ENCODE data around the gene MAP3K14. TPM values are rescaled to one million over a fixed set of nuclear protein-coding genes. Genes with fewer than 3 reads are reported as not detected.

The MAP3K14 gene
- total RNA-seq, 1 donor from 2014 or later = 9.8 TPM

- no peaks in the 10 kb centered on the region for H3K9me3 Mint-ChIP-seq
- no peaks in the 10 kb centered on the region for H3K27me3 Mint-ChIP-seq (ENCODE audit: low read depth)
- H3K4me3 Mint-ChIP-seq = no peak overlapping the region
- H3K36me3 Mint-ChIP-seq = no peaks in the 10 kb centered on the region
- peak overlapping the region; percentile 43 for H3K27ac Mint-ChIP-seq
- DNase-seq (ENCODE audit: low spot score in 2 of 2, unreplicated experiment in 2 of 2) = no peak
- TF ChIP-seq, protein P1, sequence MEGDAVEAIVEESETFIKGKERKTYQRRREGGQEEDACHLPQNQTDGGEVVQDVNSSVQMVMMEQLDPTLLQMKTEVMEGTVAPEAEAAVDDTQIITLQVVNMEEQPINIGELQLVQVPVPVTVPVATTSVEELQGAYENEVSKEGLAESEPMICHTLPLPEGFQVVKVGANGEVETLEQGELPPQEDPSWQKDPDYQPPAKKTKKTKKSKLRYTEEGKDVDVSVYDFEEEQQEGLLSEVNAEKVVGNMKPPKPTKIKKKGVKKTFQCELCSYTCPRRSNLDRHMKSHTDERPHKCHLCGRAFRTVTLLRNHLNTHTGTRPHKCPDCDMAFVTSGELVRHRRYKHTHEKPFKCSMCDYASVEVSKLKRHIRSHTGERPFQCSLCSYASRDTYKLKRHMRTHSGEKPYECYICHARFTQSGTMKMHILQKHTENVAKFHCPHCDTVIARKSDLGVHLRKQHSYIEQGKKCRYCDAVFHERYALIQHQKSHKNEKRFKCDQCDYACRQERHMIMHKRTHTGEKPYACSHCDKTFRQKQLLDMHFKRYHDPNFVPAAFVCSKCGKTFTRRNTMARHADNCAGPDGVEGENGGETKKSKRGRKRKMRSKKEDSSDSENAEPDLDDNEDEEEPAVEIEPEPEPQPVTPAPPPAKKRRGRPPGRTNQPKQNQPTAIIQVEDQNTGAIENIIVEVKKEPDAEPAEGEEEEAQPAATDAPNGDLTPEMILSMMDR (IDR thresholded peaks at IDR 0.05; ENCODE audit: unreplicated experiment) = no peak
- peaks cover 55% of the 10 kb centered on the region for H3K4me1 Mint-ChIP-seq
These were observed 1.9 kb upstream of the MAP3K14 start for GRCh38 chr17:45318561-45319230.

DNA sequence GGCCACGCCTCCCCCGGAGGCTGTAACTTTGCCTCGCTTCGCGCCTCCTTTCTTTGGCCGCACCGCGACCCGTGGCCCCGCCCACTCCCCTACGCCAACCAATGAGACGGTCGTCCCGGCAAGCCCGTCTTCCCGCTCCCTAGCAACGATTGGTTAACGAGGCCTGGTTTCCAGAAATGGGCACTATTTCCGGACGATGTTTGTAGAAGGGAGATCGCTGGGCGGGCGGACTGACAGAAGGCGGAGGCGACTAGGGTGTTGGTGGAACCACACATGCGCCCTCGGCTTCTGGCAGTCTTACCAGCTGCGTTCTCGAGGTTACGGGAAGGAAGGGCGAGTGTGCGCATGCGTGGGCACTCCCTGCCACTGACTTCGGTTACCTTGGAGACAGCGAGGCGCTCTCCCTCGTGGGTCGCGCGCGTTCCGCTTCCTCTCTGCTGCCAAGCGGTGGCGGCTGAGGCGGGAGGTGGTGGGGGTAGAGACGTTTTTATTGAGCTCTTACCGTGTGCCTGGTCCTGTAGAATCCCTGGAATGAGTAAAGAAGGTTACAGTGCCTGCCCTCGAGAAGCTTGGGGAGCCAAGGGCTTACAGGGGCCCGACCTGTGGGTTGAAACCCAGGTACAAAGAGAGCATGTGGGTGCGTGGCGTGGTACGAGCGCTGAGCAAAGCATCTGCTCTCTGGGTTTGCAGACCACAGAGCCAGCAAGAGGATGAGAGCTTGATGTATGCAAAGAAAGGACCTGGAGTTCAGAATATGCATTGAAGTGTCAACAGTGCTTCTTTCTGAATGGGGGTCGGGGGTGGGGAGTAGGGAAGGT lies 500 bp upstream of the MAP3K14 start:
- H3K4me3 Mint-ChIP-seq = peak overlapping the region; percentile 82
- no peaks in the 10 kb centered on the region for H3K27me3 Mint-ChIP-seq (ENCODE audit: low read depth)
- TF ChIP-seq, protein P1 (IDR thresholded peaks at IDR 0.05; ENCODE audit: unreplicated experiment) = no peak
- peak; percentile 99 to 100 for DNase-seq (ENCODE audit: low spot score in 2 of 2, unreplicated experiment in 2 of 2)
- H3K27ac Mint-ChIP-seq = peak overlapping the region; percentile 98
- H3K4me1 Mint-ChIP-seq = peaks cover 66% of the 10 kb centered on the region
- no peaks in the 10 kb centered on the region for H3K36me3 Mint-ChIP-seq
- no peaks in the 10 kb centered on the region for H3K9me3 Mint-ChIP-seq

DNA sequence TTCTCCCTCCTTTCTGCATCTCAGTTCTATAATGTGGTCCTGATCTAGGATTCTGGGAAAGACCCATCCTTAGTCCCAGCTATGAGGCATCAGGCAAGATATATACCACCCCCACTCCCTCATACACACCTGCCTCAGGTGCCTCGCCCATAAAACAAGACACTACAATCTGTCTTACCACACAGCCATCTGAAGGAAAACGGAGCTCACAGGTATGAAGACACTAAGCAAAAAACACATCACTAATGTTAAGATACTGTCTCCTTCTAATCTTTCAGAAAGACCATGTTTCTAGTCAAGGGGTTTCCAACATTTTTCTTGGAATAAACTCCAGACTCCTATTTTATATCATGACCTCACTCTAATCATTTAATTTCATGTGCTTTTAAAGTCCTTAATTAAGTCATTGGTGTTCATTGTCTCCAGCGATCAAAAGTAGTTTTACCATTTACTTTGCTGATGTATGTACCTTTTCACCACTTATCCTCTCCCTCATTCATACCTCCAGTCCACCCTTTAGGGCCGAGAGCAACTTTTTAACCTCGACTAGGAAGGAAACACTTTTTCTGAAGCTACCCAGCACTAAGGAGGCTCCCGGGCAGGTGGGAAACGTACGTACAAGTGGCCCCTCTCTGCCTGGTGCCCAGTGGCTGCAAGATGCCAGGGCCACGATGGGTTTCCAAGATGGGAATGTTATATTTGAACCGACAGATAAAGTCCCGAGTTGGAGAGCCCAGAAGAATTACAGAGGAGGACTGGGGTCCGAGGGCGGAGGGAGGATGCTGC lies 979 bp downstream of the MAP3K14 start:
- Mint-ChIP-seq H3K4me3 (peak overlapping the region; percentile 85), H3K36me3 (no peaks in the 10 kb centered on the region), H3K27ac (peak overlapping the region; percentile 87), H3K27me3 (ENCODE audit: low read depth) (no peaks in the 10 kb centered on the region), H3K4me1 (peaks cover 68% of the 10 kb centered on the region), H3K9me3 (no peaks in the 10 kb centered on the region)
- TF ChIP-seq, protein P1 (IDR thresholded peaks at IDR 0.05; ENCODE audit: unreplicated experiment) = no peak
- DNase-seq (ENCODE audit: low spot score in 2 of 2, unreplicated experiment in 2 of 2) = no peak

DNA sequence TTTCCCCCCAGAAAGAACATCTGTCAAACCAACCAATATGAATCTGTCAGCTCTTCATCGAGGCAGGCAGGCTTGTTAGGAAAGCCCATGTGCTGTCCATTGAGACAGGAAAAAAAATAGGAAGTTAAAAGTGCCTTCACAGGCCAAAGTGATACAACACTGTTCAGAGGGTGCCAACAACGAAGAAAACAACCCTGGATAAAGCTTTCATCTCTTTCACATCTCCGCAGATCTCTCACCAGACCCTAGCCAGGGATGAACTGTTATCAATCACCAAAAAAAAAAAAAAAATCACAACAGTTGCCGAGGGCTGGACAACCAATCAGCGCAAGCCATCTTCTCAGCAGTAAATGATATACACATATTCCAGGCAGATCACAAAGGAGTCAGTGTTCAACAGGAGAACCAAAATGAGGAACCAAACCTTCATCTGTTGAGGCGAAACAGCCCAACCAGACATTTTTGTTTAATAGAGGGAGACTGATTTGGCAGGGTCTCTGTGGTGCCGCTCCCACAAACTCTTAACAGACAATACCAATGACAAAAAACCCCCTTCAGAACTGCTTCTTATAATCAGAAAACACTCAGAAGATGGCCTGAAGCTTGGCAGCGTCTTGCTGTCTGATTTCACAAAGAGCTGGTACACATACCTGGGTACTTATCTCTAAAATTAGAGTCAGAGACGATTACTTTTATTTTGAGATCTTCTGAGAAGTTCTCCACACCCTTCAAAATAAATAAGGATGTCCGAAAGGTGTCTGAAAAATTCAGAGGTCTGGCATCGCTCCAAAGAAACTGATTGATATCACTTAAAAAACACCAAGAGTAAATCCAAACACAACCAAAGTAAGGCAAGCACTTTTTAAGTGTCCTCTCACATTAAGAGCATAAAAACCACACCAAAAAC lies 1.8 kb downstream of the MAP3K14 start:
- peaks cover 69% of the 10 kb centered on the region for H3K4me1 Mint-ChIP-seq

More for the DNA sequence above, 1.8 kb downstream of the MAP3K14 start:
- TF ChIP-seq, protein P1 (IDR thresholded peaks at IDR 0.05; ENCODE audit: unreplicated experiment) = no peak
- Mint-ChIP-seq H3K36me3 (no peaks in the 10 kb centered on the region), H3K27me3 (ENCODE audit: low read depth) (no peaks in the 10 kb centered on the region), H3K27ac (peak overlapping the region; percentile 62), H3K4me3 (peak overlapping the region; percentile 85), H3K9me3 (no peaks in the 10 kb centered on the region)
- DNase-seq (ENCODE audit: low spot score in 2 of 2, unreplicated experiment in 2 of 2) = no peak
